A673 (cell line): ENCODE measurements around the gene GC. TPM values are rescaled to one million over a fixed set of nuclear protein-coding genes. Genes with fewer than 3 reads are reported as not detected.
"Not testable (repeated sequence)": the region's sequence is repeated elsewhere in the genome, so short reads cannot be mapped to it uniquely, and the experiment has no call there.

Experiments
- BruUV-seq: library from RNA; stranded (reverse); fragments of 400-500 nt; replicated peaks from 2 replicates; lab custom pipeline; 2021; lab: Mats Ljungman, UMichigan
- CTCF ChIA-PET: fragments of 300-600 bp; sonication (Branson Sonifier 250); formaldehyde crosslinking; loops from one replicate; lab custom pipeline; 2022; ENCODE audit warnings: antibody characterized with exemption; lab: Charles Lee
- POLR2A ChIA-PET: fragments of 300-600 bp; sonication (Branson Sonifier 250); formaldehyde crosslinking; loops from one replicate; lab custom pipeline; 2022; ENCODE audit warnings: antibody characterized with exemption; ENCODE audit not compliant: low non-redundant PET; lab: Charles Lee
- DNase-seq: peaks from one replicate; pipeline ENCODE4 v3.0.0-alpha.2; 2015; ENCODE audit warnings: low spot score
- H3K27ac ChIP-seq: fragments of 200-600 bp; sonication (generic); 2 replicates; pipeline ENCODE4 v1.5.1; 2016; ENCODE audit warnings: mixed run types, low read depth, mild to moderate bottlenecking, mixed read lengths, antibody characterized with exemption, low read length; ENCODE audit not compliant: poor library complexity, severe bottlenecking
- H3K27me3 ChIP-seq: fragments of 200-600 bp; sonication (generic); replicated peaks from 2 replicates; pipeline ENCODE4 v1.6.1; 2017; ENCODE audit warnings: mixed run types, low read depth, mild to moderate bottlenecking, mixed read lengths, antibody characterized with exemption, low read length; ENCODE audit not compliant: insufficient read depth, poor library complexity
- H3K36me3 ChIP-seq: fragments of 200-600 bp; sonication (generic); 2 replicates; pipeline ENCODE4 v1.6.1; 2016; ENCODE audit warnings: mixed run types, mild to moderate bottlenecking, mixed read lengths, antibody characterized with exemption, low read length; ENCODE audit not compliant: insufficient read depth, poor library complexity, severe bottlenecking
- H3K4me1 ChIP-seq: fragments of 200-600 bp; sonication (generic); 2 replicates; pipeline ENCODE4 v1.6.1; 2017; ENCODE audit warnings: mixed run types, mild to moderate bottlenecking, mixed read lengths, antibody characterized with exemption, low read length; ENCODE audit not compliant: insufficient read depth, poor library complexity, severe bottlenecking
- H3K4me3 ChIP-seq: fragments of 200-600 bp; sonication (generic); 2 replicates; pipeline ENCODE4 v1.5.1; 2016; ENCODE audit warnings: low read depth, mixed run types, mild to moderate bottlenecking, mixed read lengths, low read length; ENCODE audit not compliant: poor library complexity, severe bottlenecking
- H3K9me3 ChIP-seq: fragments of 200-600 bp; sonication (generic); 2 replicates; pipeline ENCODE4 v1.6.1; 2016; ENCODE audit warnings: mixed run types, low read depth, mild to moderate bottlenecking, mixed read lengths, antibody characterized with exemption, low read length; ENCODE audit not compliant: poor library complexity, severe bottlenecking
- CTCF ChIP-seq: fragments of 300-800, 200-600 bp; sonication (generic); conservative IDR thresholded peaks from 2 replicates; pipeline ENCODE4 v1.5.1; 2017; ENCODE audit warnings: low read depth, mild to moderate bottlenecking, antibody characterized with exemption, low read length, moderate library complexity, mixed read lengths
- EZH2 ChIP-seq: fragments of 200-600 bp; sonication (generic); IDR thresholded peaks from 2 replicates; pipeline ENCODE4 v1.6.1; 2017; ENCODE audit warnings: borderline replicate concordance, low read depth, mild to moderate bottlenecking, mixed read lengths, antibody characterized with exemption, low read length; ENCODE audit not compliant: poor library complexity, severe bottlenecking
- intact Hi-C: fragments of 100-400 bp; cut with micrococcal nuclease; formaldehyde crosslinking; loops from one replicate; pipeline ENCODE4 v1.10.0; 2022; ENCODE audit not compliant: unreplicated experiment
- total RNA-seq: library from RNA; stranded (reverse); gene quantifications from 2 replicates; pipeline ENCODE4 v1.2.3, GENCODE V29; 2021

Gene GC
- total RNA-seq, 1 experiment from 2014 or later: not detected

GRCh38 chr4:71816676-71817303 lies 32.9 kb upstream of the GC start:
- BruUV-seq: no TSS peak
- intact Hi-C loops: no loop called here
- H3K9me3 ChIP-seq: no peaks in the 10 kb centered on the region
- H3K4me3 ChIP-seq: no peak overlapping the region
- TF ChIP-seq CTCF (no peak), EZH2 (no peak)
- no peaks in the 10 kb centered on the region for H3K27me3 ChIP-seq
- POLR2A ChIA-PET: interaction anchor here (0.7 kb wide), 1 partner anchor 756 kb away, joined by 3 read pairs; no protein-coding TSS in a partner anchor
- DNase-seq: no peak
- H3K4me1 ChIP-seq: no peaks in the 10 kb centered on the region
- CTCF ChIA-PET: no interaction called here
- H3K27ac ChIP-seq: no peak overlapping the region
- H3K36me3 ChIP-seq: no peaks in the 10 kb centered on the region

- CTCF ChIA-PET: no interaction called here
These were observed 30.6 kb upstream of the GC start for GRCh38 chr4:71814433-71814832.

GRCh38 chr4:71809805-71810204 lies 25.9 kb upstream of the GC start:
- H3K9me3 ChIP-seq, CTCF ChIA-PET, H3K27ac ChIP-seq, H3K4me3 ChIP-seq, H3K4me1 ChIP-seq, H3K27me3 ChIP-seq, H3K36me3 ChIP-seq, POLR2A ChIA-PET, intact Hi-C loops, BruUV-seq, DNase-seq: not testable (repeated sequence)

More at GRCh38 chr4:71814433-71814832, 30.6 kb upstream of the GC start:
- no peaks in the 10 kb centered on the region for H3K27me3 ChIP-seq
- H3K27ac ChIP-seq: no peak overlapping the region
- no peaks in the 10 kb centered on the region for H3K9me3 ChIP-seq
- no TSS peak for BruUV-seq
- DNase-seq: no peak
- no peaks in the 10 kb centered on the region for H3K36me3 ChIP-seq
- H3K4me1 ChIP-seq: no peaks in the 10 kb centered on the region
- intact Hi-C loops: no loop called here
- H3K4me3 ChIP-seq: no peak overlapping the region
- POLR2A ChIA-PET: no interaction called here
- TF ChIP-seq CTCF: no peak
- no peak for TF ChIP-seq EZH2

- Histone ChIP-seq H3K36me3 (no peaks in the 10 kb centered on the region), H3K4me1 (no peaks in the 10 kb centered on the region), H3K27ac (no peak overlapping the region), H3K4me3 (no peak overlapping the region), H3K9me3 (no peaks in the 10 kb centered on the region), H3K27me3 (no peaks in the 10 kb centered on the region)
- intact Hi-C loops: no loop called here
- no peak for DNase-seq
- TF ChIP-seq CTCF (no peak), EZH2 (no peak)
- ChIA-PET CTCF (no interaction called here), POLR2A (no interaction called here)
- no TSS peak for BruUV-seq
These were observed 23.6 kb upstream of the GC start for GRCh38 chr4:71807469-71807868.

- BruUV-seq, CTCF ChIA-PET, intact Hi-C loops, POLR2A ChIA-PET, H3K4me1 ChIP-seq, H3K27me3 ChIP-seq, DNase-seq, H3K9me3 ChIP-seq, H3K4me3 ChIP-seq, H3K36me3 ChIP-seq, H3K27ac ChIP-seq: not testable (repeated sequence)
These were observed 21.4 kb upstream of the GC start for GRCh38 chr4:71805230-71805629.
